ENCODE results near the gene MTMR12. TPM values are rescaled to one million over a fixed set of nuclear protein-coding genes. Genes with fewer than 3 reads are reported as not detected.
"Not testable (repeated sequence)": the region's sequence is repeated elsewhere in the genome, so short reads cannot be mapped to it uniquely, and the experiment has no call there.

Gene MTMR12
- polyA plus RNA-seq, 3 donors = 29.5 to 39.2 (median 37.9) TPM

DNA sequence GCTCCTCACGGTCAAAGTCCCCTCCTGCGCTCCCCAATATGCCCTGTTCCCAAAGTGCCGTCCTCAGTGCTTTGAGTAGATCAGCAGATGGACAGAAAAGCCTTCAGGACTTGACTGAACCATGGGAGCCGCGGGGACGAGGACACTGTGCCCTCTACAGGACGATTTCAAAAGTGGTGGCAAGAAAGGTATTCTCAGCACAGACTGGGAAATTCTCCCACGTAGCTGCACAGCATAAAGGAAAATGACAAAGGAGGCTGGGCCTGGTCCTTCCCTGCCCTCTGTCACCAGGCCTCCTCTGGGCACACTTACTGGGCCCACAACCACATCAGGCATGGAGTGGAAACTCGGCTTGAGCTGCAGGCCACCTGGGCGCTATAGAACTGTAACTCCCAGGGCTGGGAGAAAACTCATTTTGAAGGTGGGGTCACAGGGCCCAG, 16.7 kb upstream of the MTMR12 start:
- DNase-seq = no peak

DNA sequence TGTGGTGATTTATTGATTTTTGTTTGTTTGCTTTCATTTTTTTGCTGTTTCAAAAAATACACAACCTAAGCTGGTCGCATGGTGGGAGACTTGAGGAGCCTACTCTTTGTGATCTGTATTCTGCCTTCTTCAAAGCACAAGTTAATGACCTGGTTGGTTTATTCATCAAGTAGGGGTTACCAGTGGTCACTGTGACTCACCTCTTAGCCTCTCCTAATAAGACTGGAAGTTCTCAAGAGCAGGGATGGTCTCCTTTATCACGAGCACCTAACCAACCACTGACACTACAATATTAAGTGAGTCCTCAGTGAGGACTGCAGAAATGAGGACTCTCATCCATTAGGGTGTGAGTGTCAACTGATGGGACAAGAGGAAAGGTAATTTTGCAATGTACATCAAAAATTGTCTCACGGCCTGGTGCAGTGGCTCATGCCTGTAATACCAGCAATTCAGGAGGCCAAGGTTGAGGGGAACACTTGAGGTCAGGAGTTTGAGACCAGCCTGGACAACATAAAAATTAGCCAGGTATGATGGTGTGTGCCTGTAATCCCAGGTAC, 13.6 kb upstream of the MTMR12 start:
- DNase-seq = no peak

DNA sequence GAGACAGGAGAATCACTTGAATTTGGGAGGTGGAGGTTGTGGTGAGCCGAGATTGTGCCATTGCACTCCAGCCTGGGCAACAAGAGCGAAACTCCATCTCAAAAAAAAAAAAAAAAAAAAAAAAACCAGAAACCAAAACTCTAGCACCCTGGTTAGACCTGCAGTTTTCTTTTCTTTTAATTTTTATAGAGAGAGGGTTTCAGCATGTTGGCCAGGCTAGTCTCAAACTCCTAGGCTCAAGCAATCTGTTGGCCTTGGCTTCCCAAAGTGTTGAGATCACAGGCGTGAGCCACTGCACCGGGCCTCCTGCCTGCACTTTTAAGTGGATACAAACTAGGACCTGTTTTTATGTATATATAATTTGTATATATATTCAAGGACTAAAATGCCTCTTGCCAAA, 12.9 kb upstream of the MTMR12 start:
- DNase-seq = no peak

DNA sequence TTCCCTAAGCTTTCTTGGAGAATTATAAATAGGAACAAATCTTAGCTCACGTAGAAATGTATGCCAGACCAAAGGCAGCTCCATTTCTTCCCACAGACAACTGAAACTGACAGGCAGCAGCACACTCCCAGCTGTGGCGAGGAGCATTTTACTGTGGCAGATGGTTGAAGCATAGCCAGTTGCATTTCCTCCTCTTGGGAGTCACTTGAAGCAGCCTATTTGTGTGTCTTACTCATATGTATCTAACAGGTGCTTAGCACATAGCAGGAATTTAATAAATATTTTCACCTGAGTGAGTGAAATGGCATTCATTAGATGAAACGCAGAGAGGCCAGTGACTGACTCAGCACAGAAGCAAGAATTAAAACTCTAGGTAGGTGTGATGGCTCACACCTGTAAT, 12.3 kb upstream of the MTMR12 start:
- no peak for DNase-seq

DNA sequence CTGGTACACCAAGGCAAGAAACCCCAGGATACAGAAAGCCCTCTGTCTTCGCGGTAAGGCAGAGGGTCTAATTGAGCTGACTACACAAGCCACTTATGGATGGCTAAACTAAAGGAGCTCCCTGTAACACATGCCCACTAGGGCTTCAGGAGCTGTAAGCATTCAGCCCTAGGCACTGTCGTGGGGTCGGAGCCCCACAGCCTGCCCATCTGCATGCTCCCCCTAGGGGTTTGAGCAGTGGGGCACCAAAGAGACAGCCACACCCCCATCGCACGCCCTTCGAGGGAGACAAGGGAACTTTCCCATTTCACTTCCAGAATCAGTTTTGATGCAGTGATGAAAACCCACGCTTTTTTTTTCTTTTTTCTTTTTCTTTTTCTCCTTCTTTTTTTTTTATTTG, 11.0 kb upstream of the MTMR12 start:
- DNase-seq = no peak

DNA sequence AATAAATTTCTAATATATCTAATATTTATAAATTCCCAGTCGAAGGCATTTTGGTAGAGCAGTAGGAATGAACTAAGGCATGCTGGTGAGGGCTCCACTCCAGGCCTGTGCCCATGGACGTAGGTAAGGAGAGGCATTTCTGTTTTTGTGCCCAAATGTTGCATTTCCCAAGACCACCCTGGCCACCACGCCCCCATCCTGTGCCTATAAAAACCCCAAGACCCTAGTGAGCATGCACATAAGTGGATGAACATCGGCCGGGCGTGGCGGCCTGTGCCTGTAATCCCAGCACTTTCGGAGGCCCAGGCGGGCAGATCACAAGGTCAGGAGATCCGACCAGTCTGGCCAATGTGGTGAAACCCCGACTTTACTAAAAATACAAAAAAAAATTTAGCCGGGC, 10.1 kb upstream of the MTMR12 start:
- no peak for DNase-seq

DNA sequence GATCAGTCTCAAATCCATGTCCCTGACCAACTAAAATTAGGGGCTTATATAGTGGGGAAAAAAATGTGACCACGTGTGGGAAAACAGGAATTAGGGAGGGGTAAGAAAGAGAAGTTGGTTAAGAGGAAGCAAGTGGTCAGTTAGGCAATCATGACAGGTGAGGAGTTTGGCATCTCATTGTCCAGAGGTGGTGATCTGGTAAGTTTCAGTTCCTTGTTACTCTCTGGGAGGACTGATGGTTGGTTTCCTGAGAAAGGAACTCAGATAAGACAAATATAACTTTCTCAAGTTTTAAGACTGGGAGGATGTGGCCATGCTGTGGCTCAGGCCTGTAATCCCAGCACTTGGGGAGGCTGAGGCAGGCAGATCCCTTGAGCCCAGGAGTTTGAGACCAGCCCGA, 9.0 kb upstream of the MTMR12 start:
- not testable (repeated sequence) for DNase-seq

DNA sequence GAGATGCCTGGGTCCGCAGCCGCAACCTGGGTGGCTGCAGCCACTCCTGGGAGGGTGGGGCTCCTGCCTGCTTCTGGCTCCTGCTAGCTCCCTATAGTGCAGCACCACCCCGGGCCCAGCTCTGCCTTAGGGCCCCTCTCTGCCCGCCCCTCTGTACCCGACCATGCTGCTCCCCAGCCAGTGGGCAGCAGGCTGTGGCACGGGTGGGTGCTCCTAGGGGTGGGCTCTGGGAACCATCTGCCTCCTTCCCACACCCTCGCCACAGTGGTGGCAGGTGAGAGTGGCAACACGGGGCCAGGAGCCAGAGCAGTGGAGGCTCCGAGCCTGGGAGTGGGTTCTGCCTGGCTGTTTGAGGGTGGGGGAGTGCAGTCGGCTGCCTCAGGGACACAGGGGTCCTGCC, 7.8 kb upstream of the MTMR12 start:
- no peak for DNase-seq

DNA sequence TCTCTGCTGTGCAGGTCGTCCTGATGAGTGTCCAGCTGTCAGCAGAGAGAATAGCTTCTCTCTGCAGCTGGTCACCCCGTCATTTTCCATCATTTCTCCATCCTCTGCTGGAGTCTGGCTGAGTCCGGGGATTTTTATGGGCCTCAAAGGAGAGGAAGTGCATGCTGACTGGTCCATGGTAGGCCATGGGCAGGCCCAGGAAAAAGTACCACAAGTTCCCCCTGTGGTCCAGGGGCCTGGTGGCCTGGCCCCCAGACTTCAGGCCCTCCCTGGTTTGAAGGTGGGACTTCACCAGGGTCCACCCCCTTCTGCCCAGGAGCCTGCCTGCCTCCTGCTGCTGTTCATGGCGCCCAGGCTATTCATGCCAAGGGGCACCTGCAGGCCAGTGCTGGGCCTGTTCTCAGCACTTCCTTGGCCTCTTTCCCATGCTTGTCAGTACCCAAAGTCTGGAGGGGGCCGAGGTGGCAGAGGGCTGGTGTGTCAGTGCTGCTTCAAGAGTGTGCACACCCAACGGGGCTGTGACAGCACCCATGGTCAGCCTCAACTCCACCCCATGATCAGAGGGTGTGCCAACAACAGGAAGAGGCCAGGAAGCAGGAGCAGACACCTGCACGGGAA, 7.3 kb upstream of the MTMR12 start:
- DNase-seq = no peak

DNA sequence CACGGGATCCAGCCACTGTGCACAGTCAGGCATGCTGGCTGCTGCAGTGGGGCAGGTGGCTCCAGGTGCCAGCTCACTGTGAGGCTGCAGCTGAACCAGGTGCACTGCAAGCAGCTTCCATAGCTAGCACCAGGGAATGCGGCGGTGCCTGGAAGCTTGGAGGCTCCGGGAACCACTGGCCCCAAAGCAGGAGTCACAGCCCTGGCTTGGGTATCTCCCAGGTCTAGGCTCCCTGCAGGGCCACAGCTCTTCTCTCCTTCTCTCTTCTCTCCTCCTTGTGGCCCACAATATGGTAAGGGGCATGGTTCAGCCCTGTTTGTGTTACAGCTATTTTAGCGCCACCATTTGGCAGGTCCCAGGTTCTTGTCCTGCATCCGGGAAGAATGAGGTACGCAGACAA, 6.7 kb upstream of the MTMR12 start:
- no peak for DNase-seq

DNA sequence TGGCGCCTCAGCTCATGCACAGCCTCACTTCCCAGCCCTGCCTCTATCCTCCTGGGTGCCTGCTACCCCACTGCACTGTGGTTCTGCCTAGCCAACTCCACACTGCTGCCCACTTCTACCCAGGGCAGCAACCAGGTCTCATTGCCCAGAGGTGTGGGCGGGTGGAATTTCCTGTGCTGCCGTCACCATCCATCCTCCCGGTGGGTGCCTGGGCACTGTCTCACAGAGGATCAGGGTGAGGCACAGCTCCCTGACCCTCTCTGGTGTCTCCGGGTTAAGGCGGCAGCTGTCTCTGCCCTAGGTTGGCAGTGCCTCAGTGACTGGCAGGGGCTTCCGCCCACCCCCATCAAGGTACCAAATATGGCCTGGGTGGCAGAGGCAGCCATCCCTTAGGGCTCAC, 4.3 kb upstream of the MTMR12 start:
- DNase-seq = no peak

DNA sequence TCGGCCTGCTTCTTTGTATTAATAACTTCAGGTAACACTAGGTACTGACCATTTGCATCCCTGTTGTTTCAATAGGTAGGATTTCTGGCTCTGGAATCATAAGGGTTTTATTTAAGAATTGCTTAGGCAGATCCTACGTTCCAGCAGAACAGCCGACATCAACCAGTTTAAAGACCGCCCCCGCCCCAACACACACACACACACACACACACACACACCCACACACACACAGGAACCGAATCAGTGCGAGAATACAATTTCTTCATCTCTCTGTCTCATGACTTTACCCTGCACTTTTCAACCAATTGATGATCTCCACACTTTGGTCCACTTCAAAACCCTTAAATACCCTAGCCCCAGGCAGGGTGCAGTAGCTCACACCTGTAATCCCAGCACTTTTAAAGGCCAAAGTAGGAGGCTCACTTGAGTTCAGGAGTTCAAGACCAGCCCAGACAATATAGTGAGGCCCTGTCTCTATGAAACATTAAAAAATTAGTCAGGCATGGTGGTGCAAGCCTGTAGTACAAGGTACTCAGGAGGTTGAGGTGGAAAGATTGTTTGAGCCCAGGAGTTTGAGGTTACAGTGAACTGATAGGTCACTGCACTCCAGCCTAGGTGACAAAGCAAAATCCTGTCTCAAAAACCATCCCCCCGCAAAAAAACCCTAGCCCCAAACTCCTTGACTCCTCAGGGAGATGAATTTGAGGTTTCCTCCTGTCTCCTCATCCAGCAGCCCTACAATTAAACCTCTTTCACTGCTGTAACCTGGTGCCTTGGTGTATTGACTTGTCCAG, 2.7 kb upstream of the MTMR12 start:
- no peak for DNase-seq

DNA sequence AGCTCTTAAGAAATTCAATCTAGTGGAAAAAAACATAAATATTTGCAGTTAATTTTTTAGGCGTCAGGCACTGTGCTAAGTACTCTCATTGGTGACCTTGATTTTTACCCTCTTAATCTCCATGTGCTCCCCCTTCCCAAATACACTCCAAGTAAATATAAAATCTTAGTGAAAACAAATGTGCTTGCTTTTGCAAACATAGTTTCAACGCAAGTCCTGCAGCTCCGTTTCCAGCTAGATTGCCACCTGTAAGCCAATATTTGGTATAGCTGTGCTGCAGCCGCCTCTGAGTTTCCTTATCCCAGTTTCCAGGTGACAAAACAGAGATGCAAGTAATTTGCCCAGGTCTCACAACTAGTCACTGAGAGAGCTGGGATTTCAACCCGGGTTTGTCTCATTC, 1.9 kb upstream of the MTMR12 start:
- DNase-seq = no peak

DNA sequence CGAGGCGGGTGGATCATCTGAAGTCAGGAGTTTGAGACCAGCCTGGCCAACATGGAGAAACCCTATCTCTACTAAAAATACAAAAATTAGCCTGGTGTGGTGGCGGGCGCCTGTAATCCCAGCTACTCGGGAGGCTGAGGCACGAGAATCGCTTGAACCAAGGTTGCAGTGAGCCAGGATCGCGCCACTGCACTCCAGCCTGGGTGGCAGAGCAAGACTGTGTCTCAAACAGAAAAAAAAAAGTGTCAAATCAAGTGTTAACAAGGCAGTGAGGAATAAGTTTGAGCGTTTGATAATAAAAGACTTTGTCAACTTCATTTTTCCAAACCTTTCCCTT, 1.4 kb upstream of the MTMR12 start:
- not testable (repeated sequence) for DNase-seq

DNA sequence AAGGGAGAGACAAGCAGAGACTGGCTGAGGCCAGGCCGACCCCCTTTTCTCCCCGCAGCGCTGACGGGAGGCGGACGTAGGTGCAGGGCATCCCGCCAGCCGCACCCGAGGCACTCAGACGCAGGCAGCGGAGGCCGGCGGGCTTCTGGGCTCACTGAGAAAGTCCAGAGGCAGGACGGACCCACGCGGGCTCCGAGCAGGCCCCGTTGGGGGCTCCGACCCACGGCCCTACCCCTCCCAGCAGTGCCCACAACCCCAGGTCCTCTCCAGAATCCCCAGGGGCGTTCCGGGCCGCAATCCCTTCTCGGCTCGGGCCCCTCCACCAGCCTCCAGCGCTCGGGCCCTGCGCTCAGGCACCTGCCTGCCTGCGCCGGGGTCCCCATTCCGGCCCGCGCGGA, 543 bp downstream of the MTMR12 start:
- no peak for DNase-seq

DNA sequence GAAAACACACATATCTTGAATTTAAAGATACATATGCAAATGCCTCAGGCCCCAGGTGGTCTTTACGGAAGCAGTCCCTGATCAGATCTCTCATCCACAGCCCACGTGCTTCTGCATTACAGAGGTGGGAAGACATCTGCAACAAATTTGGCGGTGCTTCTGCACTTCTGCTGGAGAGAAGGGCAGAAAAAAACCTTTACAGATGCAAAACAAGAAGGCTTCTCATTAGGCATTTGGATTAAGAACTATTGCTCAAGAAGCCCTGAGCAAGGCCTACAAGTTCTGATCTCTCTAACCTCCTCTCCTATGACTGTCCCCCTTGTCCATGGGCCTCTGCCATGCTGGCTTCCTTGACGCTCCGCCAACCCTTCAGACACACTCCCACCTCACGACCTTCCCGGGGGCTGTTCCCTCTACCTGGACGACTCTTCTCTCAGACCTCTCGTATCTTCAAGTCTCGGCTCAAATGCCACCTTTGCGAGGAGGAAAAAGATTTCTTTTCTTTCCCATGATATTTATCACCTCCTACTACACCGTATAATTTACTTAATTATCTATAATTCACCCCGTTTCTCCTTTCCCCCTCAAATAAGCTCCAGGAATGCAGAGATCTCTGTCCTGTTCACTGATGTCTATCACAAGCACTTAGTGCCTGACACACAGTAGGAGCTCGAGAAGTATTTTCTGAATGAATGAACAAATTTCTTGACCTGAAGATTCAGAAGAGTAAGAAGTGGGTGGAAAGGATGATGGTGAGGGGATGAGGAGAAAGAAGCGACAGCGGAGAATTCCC, 1.1 kb downstream of the MTMR12 start:
- DNase-seq = no peak

DNA sequence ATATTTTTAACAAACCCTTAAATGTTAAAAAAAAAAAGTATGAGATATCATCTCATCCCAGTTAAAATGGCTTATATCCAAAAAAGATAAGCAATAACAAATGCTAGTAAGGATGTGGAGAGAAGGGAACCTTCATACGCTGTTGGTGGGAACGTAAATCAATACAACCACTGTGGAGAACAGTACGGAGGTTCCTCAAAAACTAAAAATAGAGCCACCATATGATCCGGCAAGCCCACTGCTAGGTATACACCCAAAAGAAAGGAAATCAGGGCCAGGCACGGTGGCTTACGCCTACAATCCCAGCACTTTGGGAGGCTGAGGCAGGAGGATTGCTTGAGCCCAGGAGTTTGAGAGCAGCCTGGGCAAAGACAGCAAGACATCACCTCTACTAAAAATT, 3.0 kb downstream of the MTMR12 start:
- no peak for DNase-seq

DNA sequence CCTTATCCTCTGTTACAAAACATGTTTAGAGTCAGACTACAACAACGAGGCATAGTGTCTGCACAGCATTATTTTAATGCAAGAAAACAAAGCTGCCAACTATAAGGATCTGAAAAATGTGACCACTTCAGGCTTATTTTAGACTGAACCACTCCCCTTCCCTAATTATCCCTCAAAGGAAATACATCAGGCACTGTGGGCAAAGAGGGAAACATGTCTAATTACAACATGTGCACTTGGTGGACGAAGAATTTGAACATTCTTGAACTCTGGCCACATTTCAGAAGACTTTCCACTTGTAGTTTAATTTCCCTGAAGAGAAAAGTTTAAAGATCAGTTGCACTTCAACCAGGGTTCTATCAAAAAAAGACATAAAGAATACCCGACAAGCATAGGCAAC, 3.8 kb downstream of the MTMR12 start:
- DNase-seq = no peak

DNA sequence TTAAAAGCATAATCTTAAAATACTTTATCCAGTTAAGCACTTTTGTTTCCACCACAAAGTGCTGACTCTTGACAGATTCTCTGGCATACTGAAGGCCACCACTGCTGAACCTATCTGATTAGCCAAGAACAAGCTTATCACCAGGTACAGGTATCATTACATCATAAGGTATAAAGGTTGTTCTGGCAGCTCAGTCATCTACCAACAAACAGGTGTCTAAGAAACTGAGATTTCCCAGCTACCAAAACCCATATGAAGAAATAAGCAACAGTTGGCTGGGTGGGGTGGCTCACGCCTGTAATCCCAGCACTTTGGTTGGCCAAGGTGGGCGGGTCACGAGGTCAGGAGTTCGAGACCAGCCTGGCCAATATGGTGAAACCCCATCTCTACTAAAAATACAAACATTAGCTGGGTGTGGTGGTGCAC, 5.0 kb downstream of the MTMR12 start:
- DNase-seq = no peak

DNA sequence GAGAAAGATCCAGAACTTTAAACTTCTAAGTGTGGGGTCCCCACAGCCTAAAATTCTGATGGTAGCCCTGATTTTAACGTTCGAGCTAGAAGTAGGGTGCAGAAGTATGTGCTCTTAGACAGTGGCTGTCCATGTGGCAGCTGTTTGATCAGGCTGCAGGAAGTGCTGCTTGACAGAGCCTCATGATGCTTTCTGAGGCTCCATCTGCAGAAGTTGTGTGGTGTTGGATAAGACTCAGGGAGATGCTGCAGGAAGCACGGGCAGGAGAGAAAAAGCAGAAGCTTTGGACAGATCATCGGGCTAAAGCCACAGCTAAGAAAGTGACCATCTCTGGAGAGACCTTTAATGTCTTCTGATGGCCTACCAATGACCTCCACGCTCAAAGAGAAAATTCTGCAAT, 8.1 kb downstream of the MTMR12 start:
- DNase-seq = no peak

DNA sequence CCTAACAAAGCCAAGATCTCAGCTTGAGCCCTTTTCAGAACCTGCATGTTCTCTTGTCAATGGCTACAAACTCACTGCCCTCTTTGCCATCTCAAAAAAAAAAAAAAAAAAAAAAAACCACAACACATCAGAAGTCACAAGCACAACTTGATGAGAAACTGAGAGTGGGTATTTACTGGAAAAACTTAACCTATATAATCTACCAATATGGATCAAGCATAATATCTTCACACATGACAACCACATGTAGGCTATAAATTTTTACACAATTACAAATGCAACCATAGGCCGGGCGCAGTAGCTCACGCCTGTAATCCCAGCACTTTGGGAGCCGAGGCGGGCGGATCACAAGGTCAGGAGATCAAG, 9.0 kb downstream of the MTMR12 start:
- DNase-seq = no peak

DNA sequence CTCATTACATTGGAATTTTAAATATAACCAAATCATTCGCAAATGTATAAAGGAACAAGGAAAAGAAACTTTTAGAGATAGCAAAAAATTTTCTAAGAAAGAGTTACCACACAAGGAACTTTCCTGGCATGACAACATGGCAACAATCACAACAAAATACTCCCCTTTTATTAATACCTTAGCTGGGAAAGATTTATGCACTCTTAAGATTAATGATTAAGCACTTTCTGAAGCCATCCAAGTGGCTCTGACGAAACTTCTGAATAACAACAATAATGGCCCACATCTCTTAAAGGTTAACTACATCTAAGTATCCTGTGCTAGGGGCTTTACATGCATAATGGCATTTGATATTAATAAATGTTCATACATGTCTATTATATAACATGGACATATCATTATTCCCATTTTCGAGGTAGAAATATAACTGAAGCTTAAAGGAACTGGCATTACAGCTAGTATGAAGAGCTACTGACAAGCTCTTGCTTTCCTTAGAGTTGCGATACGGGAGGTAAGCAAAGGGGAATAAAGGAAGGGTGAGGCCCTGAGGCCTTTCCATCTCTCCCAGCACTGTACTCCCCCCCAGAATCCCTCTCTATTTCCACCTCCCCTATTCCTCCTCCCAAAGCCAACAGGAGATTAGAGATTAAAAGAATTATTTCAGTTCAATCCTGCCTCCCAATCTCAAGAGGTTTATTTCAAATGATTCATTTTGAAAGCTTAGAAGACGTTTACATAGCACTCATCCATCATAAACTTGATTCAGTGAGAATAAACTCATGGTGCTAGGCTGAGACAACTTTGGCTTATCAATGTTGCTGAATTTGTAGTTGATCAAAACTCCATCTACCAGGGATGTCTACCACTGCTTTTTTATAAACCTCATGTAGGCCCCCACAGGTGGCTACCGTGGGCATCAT, 9.6 kb downstream of the MTMR12 start:
- peak; percentile 44 for DNase-seq

Measured in renal pelvis (tissue), 4 donors.